ENCODE measurements around the gene CACNA1E.
"Not testable (repeated sequence)": the region's sequence is repeated elsewhere in the genome, so short reads cannot be mapped to it uniquely, and the experiment has no call there.

CACNA1E gene

GRCh38 chr1:181794332-181794731 is 311.0 kb downstream of the CACNA1E start:
- in situ Hi-C loops (cut with MboI; ENCODE audit: low sequenced_read_pairs): no loop called here

DNA sequence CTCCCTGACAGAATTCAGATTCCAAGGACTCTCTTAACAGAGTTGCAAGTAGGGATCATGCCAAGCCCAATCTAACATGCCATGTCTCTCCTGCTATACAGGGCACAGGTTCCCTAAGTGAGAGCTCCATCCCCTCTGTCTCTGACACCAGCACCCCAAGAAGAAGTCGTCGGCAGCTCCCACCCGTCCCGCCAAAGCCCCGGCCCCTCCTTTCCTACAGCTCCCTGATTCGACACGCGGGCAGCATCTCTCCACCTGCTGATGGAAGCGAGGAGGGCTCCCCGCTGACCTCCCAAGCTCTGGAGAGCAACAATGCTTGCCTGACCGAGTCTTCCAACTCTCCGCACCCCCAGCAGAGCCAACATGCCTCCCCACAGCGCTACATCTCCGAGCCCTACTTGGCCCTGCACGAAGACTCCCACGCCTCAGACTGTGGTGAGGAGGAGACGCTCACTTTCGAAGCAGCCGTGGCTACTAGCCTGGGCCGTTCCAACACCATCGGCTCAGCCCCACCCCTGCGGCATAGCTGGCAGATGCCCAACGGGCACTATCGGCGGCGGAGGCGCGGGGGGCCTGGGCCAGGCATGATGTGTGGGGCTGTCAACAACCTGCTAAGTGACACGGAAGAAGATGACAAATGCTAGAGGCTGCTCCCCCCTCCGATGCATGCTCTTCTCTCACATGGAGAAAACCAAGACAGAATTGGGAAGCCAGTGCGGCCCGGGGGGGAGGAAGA is 315.0 kb downstream of the CACNA1E start:
- in situ Hi-C loops (cut with MboI; ENCODE audit: low sequenced_read_pairs): no loop called here

DNA sequence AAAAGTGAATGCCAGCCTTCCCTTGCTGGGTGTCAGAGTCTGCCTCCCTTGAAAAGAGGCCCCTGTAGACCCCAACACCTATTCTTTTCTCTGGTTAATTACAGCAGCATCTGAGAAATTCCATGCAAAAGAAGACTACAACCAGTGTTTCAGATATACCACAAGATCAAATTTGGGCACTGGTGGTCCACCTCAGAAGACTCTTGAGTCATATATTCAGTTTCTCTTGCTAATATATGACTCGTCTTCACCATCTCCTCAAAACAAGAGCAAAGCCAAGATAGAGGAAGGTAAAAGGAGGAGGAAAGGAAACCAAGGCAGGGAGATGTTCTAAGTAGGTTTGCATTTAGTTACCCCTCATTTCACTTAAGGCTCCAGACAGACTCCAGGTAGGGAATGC is 318.3 kb downstream of the CACNA1E start:
- in situ Hi-C loops (cut with MboI; ENCODE audit: low sequenced_read_pairs): no loop called here

- in situ Hi-C loops (cut with MboI; ENCODE audit: low sequenced_read_pairs): no loop called here
These were observed 319.1 kb downstream of the CACNA1E start for GRCh38 chr1:181802466-181802865.

DNA sequence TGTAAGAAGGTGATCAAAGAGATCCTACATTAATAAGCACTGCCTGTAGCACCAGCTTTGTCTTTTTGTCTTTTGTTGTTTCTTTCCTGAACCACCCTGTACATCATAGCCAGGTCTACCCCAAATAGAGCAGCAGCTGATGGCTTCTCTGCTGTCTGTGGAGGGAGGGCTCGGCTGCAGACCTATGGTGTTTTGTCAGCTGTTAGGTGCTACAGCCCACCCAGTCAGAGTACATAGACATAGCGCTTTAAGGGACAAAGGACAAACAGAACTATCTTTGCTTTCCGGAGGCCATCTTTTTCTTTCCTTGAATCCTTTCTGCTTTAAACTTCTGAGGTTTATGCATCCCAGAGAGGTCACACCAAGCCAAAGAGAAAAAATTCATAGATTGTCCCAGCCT is 320.1 kb downstream of the CACNA1E start:
- in situ Hi-C loops (cut with MboI; ENCODE audit: low sequenced_read_pairs): no loop called here

GRCh38 chr1:181804989-181805388 is 321.7 kb downstream of the CACNA1E start:
- in situ Hi-C loops (cut with MboI; ENCODE audit: low sequenced_read_pairs): no loop called here

DNA sequence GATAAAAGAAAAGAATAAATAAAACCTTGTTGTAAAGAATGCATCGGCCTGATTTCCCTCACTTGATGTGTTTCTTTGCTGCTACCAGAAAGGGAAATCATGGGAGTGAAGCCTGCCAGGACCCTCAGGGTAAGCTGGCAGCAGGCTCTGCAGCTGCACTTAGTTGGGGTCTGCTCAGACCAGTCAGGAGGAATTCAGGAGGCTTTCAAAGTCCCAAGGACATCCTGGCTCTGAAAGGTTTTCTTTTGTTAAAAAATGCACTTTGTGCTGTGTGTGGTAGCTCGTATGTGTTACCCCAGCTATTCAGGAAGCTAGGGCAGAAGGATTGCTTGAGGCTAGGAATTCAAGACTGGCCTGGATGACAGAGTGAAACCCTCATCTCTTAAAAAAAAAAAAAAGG is 323.4 kb downstream of the CACNA1E start:
- in situ Hi-C loops (cut with MboI; ENCODE audit: low sequenced_read_pairs): no loop called here

DNA sequence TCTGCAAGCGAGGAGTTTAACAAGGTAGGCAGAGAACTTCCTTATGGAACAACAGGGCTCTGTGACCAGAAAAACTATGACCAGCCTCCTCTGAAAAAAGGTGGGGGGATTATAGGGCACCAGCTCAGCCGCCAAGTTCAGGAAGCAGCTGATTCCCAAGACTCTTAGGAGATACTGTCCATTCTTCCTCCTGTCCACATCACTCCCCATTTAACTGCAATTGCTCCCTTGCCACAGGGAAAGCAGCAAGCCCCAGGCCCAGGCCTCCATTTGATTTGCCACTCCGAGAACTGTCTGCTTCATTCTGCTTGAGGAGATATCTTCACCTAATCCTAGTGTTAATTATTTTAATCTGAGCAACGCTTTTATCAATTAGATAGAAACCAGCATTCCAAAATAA is 323.9 kb downstream of the CACNA1E start:
- in situ Hi-C loops (cut with MboI; ENCODE audit: low sequenced_read_pairs): no loop called here

GRCh38 chr1:181809991-181810545 is 326.8 kb downstream of the CACNA1E start:
- in situ Hi-C loops (cut with MboI; ENCODE audit: low sequenced_read_pairs): no loop called here

DNA sequence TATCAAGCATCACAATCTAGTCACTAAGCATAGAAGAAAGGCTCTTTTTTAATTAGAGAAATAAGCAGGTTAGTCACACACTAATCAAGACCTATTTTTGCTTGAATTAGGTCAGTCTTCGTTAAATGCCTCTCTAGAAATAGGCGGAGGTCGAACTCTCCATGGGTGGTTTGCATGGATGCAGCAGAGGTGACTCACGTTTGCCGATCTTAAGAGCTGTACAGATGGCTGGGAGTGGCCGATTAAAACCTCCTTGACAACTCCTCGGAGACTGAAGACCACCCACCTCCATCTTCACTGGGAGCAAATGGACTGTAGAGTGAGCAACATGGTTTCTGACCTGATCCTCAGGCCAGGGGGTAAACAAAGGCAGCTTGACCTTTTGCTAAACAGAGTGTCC is 328.9 kb downstream of the CACNA1E start:
- in situ Hi-C loops (cut with MboI; ENCODE audit: low sequenced_read_pairs): no loop called here

DNA sequence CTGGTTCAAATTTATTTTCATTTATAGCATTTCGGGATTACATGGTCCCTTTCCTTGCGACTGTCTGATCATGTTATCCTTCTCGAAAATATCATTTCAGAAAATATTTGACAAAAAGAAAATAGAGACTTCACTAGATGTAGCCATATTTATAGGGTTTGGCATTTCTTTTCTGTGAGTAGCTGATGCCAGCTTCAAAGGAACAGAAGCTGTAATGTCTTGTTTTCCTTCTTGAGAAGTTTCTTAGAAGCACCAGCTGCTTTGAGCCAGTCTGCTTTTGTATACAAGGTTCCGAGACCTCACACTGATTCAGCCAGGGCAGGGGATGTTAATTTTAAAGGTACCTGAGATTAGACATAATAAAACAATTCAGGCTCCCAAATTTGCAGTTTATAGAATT is 329.9 kb downstream of the CACNA1E start:
- in situ Hi-C loops (cut with MboI; ENCODE audit: low sequenced_read_pairs): no loop called here

DNA sequence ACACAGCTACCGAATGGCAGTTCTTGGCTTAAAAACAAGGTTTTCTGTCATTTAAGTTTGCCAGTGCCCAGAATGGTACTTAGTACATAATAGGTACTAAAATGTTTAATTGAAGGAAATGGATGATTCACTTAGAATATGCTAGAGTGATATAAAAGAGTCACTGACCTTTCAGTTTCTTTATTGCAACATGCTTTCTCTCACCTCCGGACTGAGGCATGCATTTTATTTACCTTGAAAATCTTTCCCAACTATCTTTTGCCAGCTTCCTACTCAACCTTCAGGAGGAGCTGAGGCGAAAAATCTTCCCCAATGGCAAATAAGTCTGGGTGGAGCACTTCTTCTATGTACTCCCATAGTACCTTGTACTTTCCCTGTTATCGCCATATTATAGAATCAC is 333.3 kb downstream of the CACNA1E start:
- in situ Hi-C loops (cut with MboI; ENCODE audit: low sequenced_read_pairs): no loop called here

DNA sequence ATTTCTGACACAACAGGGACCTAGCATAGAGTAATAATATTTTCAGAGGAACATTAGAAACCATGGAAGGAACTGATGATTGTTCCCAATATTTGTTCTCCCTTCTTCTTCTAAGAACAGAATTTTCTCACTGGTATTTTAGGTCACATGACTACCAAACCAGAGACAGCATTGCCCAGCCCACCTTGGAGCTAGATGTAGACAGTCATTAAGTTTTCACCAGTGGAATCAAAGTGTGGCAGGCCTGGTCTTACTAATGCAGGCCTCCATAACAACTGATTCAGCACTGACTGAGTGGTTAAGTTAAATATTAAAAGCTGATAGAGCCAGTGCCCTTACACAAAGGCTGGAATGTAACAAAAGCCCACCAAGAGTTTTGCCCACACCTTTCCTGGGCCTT is 333.8 kb downstream of the CACNA1E start:
- in situ Hi-C loops (cut with MboI; ENCODE audit: low sequenced_read_pairs): no loop called here

- in situ Hi-C loops (cut with MboI; ENCODE audit: low sequenced_read_pairs): no loop called here
These were observed 335.1 kb downstream of the CACNA1E start for GRCh38 chr1:181818459-181818858.

DNA sequence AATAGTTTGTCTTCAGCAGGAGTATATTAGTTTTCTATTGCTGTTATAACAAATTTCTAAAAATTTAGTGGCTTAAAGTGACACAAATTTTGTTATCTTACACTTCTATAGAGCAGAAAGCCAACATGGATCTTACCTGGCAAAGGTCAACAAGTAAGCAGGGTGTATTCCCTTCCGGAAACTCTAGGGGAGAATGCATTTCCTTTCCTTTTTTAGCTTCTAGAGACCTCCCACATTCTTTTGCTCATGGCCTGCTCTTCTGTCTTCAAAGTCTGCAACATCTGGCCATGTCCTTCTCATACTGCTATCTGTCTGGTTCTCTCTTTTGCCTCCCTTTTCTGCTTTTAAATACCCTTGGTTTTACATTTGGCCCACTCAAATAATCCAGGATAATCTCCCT is 335.6 kb downstream of the CACNA1E start:
- in situ Hi-C loops (cut with MboI; ENCODE audit: low sequenced_read_pairs): no loop called here

DNA sequence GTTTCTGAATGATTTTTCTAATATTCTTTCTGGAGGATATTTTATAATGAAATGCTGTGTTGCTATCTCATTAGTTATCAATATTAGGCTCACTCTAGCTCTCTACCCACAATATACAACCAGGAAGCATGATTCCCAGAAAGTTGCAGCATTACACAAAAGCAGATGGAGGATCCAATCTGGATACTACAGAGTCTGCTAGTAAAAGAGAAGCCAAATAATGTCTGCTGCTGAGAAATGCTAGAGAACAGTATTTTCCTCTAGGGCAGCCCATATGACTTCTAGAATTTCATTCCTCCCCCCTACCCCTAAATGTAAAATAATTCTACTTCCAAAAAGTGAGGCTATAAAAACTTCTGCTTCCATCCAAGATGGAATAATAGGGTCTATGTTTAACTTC is 338.4 kb downstream of the CACNA1E start:
- in situ Hi-C loops (cut with MboI; ENCODE audit: low sequenced_read_pairs): no loop called here

- in situ Hi-C loops (cut with MboI; ENCODE audit: low sequenced_read_pairs): not testable (repeated sequence)
These were observed 349.0 kb downstream of the CACNA1E start for GRCh38 chr1:181832173-181832880.

DNA sequence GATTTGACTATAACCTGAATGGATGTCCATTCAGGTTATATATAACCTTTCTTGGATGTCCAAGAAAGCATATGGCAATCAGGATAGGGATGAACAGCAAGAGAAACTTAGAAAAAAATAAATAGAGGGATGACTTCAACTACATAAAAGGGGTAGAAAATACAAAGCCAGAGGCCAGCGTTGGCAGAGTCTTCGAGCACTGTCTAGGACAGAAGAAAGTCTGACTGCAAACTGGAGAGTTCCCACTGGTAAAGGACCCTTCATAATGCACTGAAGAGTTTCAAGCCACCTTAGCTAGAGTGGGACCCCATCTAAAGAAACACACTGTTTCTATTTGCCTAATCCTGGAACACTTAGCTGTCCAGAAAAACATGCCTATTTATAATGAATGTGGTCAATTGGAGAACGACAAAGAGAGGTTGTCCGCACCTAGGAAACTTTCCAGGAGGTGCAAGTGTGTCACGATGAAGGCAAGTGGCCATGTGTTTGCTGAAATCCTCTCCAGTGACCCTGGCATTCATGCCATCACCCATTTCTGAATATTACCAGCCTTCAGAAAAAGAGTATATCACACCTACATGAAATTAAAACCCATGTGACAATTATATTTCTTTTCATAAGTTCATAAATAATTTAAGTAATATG is 362.8 kb downstream of the CACNA1E start:
- in situ Hi-C loops (cut with MboI; ENCODE audit: low sequenced_read_pairs): no loop called here

DNA sequence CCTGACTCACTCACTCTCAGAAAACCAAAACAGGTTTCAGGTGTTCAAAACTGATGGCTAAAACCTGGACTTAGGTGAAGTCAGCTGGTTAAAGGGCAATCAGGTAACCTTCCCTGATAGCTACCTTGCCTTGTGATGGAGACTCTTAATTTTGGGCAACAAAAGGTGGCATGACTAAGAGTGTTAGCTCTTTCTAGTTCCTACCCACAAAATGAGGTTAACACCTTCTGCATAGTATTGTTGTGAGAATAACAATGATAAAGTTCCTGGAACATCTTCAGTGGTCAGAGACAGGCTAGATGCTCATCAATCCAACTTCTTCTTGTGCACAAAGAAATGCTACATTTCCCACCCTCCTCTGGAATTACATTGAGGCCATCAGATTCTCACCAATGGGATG is 363.4 kb downstream of the CACNA1E start:
- in situ Hi-C loops (cut with MboI; ENCODE audit: low sequenced_read_pairs): no loop called here

DNA sequence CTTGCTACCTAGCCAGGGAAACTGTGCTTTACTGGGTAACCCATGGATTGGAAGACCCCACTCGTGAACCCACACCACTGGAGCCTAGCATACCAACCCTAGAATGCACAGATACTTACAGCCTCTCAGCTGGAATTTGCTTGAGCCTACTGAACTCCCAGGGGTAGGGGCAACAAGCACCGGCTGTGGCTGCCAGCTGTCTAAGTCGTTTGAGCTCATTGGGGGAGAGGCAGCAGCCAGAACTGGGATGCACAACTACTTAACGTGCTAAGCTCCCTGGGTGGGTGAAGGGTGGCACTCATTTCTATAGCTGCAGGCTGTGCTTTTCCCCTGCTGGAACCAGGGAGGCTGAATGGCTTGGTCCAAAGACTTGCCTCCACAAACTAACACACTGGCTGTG is 365.8 kb downstream of the CACNA1E start:
- in situ Hi-C loops (cut with MboI; ENCODE audit: low sequenced_read_pairs): no loop called here

- in situ Hi-C loops (cut with MboI; ENCODE audit: low sequenced_read_pairs): not testable (repeated sequence)
These were observed 370.9 kb downstream of the CACNA1E start for GRCh38 chr1:181854212-181854611.

DNA sequence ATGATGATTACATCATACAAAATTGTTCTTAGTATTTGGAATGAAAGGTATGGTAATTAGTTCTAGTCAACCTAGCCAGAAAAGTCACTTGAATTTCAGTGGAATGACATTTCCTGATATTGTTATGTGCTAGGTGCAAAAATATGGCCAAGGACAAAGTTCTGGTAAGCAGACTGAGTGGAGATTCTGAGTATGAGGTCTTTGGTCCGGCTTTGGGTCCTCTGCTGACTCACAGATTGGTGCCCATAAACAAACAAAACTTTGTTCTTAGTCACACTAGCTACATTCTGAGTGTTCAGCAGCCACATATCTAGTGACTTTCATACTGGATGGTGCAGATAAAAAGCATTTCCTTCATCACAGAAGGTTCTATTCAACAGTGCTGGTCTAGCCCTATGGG is 372.1 kb downstream of the CACNA1E start:
- in situ Hi-C loops (cut with MboI; ENCODE audit: low sequenced_read_pairs): no loop called here
